Pulmonary artery endothelial cell (primary cell): ENCODE results near the gene ANKLE2. TPM values are rescaled to one million over a fixed set of nuclear protein-coding genes. Genes with fewer than 3 reads are reported as not detected.
"Not testable (repeated sequence)": the region's sequence is repeated elsewhere in the genome, so short reads cannot be mapped to it uniquely, and the experiment has no call there.

Experiments used
- DNase-seq: peaks from one replicate; pipeline ENCODE4 v3.0.0-alpha.2; 2011; ENCODE audit warnings: low read depth, low spot score
- total RNA-seq: library from RNA; depleted of rRNA; stranded (reverse); fragments of >200 nt; gene quantifications from 2 replicates; pipeline ENCODE4 v1.2.3, GENCODE V29; 2014

The ANKLE2 gene
- total RNA-seq, 1 donor from 2014 or later: 45.3 TPM

DNA sequence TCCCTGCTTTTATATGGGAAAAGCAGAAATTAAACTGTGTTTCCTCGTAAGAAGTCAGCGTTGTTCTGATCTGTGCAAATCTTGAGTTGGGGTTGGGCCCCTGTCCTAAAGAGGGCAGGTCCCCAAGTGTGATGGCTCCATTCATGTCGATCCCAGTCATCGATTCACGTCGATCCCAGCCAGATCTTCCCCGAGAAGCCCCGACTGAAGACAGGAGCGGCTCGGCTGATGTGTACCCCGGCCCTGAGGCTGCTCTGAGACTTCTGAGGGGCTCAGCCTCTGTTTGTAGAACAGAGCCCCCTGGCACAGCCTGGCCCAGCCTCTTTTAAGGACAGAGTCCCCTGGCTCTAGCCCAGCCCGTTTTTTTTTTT is 41.7 kb downstream of the ANKLE2 start:
- no peak for DNase-seq

DNA sequence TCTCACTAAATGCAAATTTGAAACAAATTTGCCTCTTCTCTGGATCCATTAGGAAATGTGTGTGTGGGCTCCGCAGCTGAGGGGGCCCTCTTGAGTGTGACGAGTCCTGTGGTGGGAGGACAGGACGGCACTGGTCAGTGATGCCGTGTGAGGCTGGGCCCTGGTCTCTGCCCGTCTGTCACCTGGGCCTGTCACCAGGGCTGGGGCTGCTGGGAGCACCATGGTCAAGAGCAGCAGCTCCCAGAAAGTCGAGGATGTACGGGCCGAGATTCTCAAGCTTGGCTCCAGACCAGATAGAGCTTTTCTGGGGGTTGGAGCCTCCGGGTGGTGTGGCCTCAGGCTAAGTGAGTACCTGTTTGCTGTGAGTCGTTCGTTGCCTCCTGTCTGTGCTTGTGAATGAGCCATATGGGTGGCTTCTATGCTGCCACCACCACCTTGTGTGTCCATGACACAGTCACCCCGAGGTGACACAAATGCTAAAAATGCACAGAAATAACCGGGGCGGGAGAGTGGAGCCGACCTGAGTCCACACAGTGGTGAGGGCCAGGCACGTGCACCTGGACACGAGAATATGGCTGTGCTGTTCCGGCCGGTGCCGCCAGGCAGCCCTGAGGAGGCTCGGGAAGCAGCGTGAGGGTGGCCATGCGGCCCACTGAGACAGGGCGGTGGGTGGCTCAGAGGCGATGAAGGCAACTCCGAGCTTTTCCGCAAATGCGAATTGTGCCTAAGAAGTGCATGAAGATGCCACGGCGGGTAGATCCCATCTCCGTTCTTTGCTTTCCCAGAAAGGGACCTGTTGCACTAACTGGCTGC is 42.3 kb downstream of the ANKLE2 start:
- no peak for DNase-seq

- no peak for DNase-seq
Observed at GRCh38 chr12:132718644-132719043, 43.0 kb downstream of the ANKLE2 start.

DNA sequence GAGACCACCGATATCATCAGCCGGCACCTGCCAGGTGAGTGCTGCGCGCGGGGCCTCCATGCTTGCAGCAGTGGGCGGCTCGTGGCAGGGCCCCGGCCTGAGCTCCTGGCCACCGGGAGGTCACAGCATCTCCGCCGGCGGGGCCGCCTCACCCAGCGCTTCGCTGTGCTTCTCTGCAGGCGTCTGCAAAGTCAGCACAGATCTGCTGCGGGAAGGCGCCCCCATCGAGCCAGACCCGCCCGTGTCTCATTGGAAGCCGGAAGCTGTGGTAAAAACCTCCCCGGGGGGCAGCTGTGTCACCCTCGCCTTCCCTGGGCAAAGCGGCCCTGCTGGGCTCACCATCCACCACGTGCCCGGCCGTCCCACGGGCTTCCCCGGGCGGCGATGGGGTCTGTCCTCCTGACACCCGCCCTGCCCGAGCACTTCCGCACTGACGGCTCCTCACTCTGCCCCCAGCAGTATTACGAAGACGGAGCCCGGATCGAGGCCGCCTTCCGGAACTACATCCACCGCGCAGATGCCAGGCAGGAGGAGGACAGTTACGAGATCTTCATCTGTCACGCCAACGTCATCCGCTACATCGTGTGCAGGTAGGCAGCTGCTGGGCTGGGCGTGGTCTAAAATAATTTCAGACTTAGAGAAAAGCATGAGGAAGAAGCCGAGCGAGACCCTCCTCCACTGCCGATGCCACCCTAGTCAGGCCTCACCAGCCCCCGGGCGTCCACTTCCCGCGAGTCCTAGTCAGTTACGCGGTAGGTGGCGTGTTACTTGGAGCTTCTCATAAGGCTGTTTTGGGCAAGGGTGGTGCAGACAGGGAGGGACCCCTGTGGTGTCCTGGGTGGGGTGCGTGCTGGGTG is 43.9 kb downstream of the ANKLE2 start:
- no peak for DNase-seq

DNA sequence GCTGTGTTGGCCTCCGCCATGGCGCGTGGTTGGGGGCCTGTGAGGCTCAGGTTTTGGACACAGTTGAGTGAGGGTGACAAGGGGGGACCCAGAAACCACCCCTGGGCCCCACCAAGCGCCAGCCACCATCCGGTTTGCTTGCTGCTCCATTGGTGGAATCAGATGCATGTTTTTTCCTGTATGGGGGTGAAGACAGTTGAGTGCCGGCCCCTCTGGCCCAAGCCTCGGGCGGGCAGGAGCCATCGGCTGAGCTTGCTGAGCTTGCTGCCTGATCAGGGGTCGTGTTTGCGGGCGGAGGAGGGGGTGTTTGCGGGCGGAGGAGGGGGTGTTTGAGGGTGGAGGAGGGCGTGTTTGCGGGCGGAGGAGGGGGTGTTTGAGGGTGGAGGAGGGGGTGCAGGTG is 44.6 kb downstream of the ANKLE2 start:
- DNase-seq: no peak

GRCh38 chr12:132716356-132716755 is 45.3 kb downstream of the ANKLE2 start:
- DNase-seq: no peak

GRCh38 chr12:132715874-132716273 is 45.8 kb downstream of the ANKLE2 start:
- no peak for DNase-seq

DNA sequence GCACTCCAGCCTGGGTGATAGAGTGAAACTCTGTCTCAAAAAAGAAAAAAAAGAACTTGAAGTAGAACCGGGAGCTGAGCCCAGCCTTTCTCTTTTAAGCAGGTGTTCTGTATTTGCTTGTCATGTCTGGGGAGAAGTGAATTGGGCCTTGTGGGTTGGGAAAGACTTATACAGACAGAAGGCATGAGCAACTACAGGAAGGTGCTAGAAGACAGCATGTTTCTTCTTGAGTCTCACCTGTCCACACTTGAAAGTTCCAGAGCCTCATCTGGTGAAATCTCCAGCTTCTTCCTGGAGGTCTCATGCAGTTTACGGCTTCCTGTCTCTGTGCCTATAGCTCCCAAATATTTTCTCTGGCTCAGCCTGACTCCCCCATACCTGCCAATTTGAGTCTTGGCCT is 48.5 kb downstream of the ANKLE2 start:
- no peak for DNase-seq

GRCh38 chr12:132711080-132711843 is 50.4 kb downstream of the ANKLE2 start:
- DNase-seq: no peak

GRCh38 chr12:132710405-132711079 is 51.1 kb downstream of the ANKLE2 start, which contains the start of gene PGAM5:
PGAM5 (plus strand) TSS chr12:132710842; CDS start chr12:132710877, 35 bp downstream.
- peak; percentile 32 for DNase-seq

DNA sequence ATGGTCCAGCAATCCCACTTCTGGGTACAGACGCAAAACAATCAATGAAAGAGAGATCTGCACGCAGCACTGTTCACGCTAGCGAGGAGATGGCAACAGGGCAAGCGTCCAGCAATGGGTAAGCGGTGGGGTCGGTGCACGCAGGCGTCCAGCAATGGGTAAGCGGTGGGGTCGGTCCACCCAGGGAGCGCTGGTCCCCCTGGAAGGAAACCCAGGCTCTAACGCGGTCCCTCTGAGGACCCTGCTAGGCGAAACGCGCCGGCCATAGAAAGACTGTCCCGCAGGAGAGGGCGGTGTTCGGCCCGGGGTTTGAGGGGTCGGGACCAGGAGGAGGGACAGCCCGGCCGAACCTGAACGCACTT is 51.6 kb downstream of the ANKLE2 start:
- no peak for DNase-seq

DNA sequence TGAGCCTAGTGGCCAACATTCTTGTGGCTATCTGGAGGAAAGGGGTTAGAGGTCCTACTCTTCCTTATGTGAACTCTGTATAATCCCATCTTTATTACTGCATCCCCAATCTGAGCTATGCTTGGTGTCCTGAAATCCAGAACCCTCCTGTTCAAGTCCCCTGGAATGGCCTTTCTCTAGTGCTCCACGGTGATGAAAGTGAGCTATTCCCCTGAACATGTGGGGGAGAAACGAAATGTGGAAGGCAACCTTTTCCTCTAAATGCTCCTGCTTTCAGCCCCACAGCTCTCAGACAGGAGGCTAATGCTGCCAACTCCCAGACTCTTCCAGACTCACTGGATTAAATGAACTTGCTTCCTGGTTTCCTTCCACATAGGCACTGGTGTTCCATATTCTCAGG is 53.5 kb downstream of the ANKLE2 start:
- DNase-seq: no peak

- DNase-seq: no peak
Observed at GRCh38 chr12:132707241-132707640, 54.4 kb downstream of the ANKLE2 start.

DNA sequence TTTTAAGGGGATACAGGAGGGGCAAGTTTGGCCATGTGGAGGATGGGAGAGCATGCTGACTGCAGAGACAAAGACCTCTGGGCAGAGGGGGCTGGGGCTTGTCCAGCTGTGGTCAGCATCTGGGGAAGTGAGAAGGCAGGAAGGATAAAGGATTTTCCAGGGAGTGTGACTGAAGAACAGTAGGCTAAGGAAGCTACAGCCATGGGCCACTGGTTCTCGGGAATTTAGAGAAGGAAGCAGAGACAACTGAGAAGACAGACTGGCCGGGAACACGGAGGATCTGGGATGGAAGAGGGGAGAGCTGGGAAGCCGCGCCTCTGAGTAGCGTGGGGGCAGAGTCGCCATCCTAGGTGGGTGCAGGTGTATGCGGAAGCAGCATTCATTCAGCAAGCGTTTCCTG is 58.0 kb downstream of the ANKLE2 start:
- no peak for DNase-seq

- no peak for DNase-seq
Observed at GRCh38 chr12:132702640-132703039, 59.0 kb downstream of the ANKLE2 start.

DNA sequence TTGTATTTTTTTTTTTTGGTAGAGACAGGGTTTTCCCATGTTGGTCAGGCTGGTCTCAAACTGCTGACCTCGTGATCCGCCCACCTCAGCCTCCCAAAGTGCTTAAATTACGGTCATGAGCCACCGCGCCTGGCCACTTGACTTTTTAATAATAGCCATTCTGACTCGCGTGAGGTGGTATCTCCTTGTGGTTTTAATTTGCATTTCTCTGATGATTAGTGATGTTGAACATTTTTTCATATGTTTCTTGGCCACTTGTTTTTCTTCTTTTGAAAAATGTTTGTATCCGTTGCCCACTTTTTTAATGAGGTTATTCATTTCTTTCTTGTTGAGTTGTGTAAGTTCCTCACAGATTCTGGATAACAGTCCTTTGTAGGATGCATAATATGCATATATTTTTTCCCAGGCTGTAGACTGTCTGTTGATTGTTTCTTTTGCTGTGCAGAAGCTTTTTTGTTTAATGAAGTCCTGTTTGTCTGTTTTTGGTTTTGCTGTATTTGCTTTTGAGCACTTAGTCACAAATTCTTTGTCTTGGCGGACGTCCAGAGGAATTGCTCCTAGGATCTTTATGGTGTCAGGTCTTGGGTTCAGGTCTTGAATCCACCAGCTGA is 61.3 kb downstream of the ANKLE2 start:
- no peak for DNase-seq

DNA sequence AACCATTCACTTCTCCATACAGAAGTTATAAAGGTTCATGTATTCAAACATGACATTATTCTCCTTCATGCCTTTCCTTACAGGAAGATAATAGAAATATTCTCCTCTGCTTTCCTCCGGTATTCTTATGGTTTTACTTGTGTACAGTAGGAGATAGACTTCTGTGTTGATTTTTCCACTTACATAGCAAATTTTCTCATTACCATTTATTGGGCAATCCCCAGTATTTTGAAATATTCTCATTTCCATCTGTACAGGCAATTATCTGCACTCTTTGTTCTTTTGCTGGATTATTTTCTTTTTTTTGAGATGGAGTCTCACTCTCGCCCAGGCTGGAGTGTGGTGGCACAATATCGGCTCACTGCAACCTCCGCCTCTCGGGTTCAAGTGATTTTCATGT is 63.3 kb downstream of the ANKLE2 start:
- DNase-seq: no peak

GRCh38 chr12:132695431-132695830 is 66.2 kb downstream of the ANKLE2 start:
- no peak for DNase-seq

- not testable (repeated sequence) for DNase-seq
Observed at GRCh38 chr12:132694888-132695287, 66.7 kb downstream of the ANKLE2 start.

DNA sequence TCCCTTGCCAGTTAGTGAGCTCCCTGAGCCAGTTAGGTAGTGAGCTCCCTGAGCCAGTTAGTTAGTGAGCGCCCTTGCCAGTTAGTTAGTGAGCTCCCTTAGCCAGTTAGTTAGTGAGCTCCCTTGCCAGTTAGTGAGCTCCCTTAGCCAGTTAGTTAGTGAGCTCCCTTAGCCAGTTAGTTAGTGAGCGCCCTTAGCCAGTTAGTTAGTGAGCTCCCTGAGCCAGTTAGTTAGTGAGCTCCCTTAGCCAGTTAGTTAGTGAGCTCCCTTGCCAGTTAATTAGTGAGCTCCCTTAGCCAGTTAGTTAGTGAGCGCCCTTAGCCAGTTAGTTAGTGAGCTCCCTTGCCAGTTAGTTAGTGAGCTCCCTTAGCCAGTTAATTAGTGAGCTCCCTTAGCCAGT is 69.6 kb downstream of the ANKLE2 start:
- not testable (repeated sequence) for DNase-seq

DNA sequence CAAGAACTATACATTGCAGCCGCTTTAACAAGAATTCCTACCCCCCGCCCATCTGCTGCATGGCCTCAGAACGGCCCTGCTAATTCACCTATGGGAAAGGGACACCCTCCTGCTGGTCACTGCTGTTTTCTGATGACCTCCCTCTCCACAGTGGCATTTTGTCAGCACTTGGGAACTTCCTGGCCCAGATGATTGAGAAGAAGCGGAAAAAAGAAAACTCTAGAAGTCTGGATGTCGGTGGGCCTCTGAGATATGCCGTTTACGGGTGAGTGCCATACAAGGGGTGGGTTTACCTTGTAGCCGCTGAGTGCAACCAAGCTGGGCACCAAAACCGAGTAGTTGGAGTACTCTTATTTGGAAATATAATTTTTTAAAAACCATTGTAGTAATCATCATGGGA is 71.5 kb downstream of the ANKLE2 start:
- DNase-seq: no peak
